Activated CD4-positive, CD25-positive, alpha-beta regulatory T cell treated with anti-CD3 and anti-CD28 coated beads, Interleukin-2, amount 50 U/mL, for 16 hours (primary cell): Measurements from ENCODE around the gene MSX2.

Experiments
- DNase-seq: peaks from one replicate; pipeline ENCODE4 v3.0.0-alpha.2; 2020; ENCODE audit warnings: low read depth, low spot score

The MSX2 gene

DNA sequence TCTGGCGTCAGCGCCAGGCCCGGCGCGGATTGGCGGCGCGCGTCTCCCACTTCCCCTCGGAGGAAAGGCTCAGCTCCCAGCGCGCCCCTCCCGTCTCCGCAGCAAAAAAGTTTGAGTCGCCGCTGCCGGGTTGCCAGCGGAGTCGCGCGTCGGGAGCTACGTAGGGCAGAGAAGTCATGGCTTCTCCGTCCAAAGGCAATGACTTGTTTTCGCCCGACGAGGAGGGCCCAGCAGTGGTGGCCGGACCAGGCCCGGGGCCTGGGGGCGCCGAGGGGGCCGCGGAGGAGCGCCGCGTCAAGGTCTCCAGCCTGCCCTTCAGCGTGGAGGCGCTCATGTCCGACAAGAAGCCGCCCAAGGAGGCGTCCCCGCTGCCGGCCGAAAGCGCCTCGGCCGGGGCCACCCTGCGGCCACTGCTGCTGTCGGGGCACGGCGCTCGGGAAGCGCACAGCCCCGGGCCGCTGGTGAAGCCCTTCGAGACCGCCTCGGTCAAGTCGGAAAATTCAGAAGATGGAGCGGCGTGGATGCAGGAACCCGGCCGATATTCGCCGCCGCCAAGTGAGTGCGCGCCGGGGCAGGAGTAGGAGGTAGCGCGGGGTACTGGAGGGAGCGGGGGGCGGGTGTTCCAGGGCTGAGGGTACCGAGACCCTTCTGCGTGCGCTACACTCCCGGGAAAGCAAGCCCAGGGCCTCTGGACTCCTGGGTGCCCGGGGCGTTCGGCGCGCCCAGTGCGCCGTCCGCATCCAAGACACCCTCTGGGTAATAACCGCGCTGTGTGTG is at the start of gene MSX2:
MSX2 (plus strand) TSS at position 99 of the 777 bp plus-strand sequence; CDS start at position 177, 78 bp downstream.
- DNase-seq, result no peak

DNA sequence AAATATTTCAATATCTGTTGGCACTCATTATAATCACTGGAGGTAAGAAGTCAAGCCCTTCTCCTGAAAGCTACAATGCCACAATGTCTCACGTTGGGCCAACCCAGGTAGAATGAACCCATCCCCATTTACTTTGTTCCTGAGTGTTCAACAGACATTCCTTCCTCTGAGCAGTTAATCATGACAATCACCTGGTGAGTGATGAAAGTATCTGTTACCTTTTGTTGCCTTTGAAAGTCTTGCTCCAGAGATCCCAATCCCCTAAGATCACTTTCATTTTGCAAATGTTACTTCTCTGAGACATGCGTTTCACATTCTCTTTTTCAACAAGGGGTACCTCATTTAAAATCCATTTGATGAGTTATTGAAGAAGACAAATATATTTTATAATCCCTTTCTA is 49.3 kb upstream of the MSX2 start:
- no peak for DNase-seq

DNA sequence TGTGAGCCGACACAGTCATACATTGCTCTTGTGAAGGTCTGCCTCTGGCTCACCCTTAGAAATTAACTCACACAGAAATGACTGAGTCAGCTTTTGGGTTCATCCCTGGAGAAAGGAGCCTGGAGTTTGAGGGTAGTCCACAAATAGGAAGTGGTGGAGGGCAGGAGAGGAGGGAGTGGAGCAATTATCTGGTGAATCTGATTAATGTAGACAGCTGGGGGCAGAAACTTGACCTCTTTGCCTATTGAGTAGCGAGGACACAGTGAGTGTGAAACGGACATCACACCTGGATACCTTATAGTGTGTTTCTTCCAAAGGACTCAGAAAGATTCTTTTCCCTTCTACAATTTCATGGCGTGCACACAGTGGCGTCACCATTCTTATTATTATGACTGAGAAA is 48.5 kb upstream of the MSX2 start:
- DNase-seq, result no peak

DNA sequence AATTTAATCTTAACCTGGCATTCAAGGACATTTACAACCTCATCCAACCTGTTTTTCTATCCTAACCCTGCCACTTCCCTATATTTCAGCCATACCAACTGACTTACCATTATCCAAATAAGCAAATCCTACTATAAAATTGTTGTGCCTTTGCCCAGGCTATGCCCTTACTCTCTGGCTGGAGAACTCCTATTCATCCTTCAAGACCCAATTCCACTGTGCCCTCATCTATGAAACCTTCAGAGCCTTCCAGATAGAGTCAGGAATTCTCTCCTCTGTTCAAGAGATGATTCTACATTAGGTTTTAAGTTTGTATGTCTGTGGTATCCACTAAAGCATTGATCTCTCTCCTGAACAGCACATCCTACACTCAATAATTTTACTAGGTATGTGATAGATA is 46.3 kb upstream of the MSX2 start:
- DNase-seq, result no peak

DNA sequence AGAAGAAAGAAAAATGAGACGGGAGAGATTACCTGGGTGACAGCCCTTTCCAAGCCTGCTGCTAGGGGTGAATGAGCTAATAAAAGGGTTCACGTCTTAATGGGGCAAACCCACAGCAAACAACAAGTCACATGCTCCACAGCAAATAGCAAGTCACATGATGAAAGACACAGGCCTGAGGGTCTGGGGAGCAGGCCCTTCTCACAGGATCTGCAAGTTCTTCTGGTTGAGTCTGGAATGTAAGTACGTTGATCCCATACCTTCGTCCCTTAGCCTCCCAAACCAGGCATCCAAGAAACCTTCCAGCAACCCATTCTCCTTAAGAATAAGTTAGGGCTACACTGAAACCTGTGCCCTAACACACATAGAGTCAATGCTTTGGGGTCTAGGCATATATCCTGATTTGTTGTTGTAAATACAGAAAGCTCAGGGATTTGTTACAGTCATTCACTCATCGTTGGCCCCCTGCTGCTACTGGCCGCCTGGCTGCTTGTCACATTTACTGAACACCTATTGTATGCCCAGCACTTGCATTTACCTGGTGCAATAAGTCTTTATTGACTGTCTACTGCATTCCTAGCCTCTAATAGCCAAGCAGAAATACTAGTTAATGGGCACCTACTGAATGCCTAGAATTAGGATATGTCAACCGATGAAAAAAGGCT is 43.3 kb upstream of the MSX2 start:
- DNase-seq, result no peak

DNA sequence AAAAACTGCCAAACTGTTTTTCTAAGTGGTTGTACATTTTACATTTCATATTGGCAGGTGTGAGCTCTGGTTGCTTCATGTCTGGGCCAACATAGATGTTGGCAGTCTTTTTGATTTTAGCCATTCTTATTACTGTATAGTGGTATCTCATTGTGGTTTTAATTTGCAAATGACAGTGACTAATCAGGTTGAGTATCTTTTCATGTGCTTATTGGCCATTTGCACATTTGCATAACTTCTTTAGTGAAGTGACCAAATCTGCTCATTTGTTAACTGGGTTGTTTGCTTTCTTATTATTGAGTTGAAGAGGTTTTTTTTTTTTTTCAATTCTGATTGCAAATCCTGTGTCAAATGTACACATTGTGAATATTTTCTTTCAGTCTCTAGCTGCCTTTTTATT is 36.9 kb upstream of the MSX2 start:
- no peak for DNase-seq

DNA sequence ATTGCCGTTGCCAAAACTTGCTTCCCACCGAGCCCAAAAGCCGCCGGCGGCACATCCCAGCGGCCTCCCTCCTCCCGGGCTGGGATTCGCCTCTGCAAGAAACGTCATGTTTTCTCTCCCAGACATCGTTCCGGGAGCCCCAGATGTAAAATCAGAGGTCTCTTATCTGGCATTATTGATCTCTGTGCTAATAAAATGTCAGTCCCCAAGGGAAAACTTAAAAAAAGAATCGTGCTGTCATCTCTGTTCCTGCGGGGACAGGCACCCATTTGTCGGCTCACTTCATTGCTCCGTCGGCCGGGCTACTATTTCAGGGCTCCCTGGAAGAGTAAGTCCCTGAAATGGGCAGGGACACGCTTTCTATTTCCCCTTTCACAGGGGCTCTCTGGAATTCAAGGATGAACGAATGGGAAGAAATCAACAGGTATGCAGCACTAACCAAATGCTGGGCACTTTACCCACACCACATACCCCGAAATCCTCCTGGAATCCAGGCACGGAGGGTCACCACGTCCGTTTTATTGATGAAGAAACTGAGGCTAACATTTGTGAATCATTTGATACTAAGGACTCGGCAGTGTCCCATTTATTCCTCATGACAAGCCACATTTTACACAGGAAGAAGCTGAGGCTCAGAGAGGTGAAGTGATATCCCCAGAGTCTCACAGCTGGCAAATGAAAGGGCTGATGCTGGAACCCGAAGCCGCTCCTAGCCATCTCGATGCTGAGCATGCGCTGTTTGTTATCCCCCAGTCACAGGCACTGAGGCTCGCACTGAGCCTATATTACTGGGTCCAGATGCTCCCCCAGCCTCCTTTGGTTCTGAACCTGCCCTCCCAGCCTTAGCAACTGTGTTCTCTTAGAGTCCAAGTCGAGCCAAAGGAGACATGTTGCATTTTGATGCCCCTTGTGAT is 35.7 kb upstream of the MSX2 start:
- DNase-seq, result no peak

DNA sequence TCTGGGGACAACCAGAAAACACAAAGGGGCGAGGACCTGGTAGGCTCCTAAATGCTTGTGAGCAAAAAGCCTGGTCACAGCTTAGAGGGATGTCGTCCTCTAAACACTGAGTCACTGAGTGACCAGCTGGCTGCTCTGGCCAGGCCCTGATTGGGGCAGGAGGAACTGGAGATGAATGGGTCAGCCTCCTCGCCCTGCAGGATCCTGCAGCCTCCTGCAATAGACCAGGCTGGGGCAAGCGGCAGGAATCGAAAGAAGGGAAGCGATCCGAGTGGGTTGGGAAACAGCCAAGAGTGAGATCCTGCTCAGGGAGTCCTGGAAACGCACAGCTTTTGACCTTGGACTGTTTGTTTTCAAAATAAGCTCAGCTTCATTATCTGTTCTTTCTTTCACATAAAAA is 34.1 kb upstream of the MSX2 start:
- DNase-seq, result no peak

DNA sequence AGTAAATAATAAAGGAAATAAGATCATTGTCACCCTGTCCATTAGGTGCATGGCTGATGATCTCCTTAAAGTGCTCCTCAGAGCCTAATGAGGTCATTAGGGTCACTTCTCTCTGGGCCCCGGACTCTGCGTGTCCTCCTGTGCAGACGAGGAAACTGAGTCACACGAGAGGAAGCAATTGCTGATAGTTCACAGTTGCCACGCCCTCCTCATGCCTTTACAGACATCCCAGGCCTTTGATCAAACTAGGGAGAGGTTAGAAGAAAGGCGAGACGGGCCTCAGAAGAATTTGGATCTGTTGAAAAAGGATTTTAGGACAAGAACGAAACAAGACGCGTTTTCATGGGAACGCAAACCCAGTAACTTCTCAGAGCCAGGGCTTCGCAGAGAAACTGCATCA is 32.0 kb upstream of the MSX2 start:
- DNase-seq, result no peak

DNA sequence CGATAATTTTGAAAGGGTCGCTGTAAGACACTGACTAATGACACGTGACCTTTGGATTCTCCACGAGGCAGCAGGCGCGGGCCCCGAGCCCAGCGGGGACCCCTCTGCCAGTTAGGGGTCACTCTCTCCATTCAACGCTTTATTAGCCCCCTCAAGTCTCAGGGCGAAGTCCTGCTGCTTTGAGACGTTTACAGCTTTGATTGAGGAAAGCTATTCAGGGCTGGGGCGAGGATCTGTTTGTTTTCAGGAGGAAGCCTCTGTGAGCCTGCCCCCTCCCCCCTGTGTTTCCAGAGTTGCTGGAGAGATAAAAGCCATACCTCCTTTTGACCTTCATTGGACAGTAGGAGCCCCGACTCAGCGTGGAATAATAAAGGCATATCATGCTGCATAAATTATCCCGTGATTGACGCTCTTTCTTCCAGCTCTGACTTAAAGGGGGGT is 31.4 kb upstream of the MSX2 start:
- DNase-seq, result no peak

DNA sequence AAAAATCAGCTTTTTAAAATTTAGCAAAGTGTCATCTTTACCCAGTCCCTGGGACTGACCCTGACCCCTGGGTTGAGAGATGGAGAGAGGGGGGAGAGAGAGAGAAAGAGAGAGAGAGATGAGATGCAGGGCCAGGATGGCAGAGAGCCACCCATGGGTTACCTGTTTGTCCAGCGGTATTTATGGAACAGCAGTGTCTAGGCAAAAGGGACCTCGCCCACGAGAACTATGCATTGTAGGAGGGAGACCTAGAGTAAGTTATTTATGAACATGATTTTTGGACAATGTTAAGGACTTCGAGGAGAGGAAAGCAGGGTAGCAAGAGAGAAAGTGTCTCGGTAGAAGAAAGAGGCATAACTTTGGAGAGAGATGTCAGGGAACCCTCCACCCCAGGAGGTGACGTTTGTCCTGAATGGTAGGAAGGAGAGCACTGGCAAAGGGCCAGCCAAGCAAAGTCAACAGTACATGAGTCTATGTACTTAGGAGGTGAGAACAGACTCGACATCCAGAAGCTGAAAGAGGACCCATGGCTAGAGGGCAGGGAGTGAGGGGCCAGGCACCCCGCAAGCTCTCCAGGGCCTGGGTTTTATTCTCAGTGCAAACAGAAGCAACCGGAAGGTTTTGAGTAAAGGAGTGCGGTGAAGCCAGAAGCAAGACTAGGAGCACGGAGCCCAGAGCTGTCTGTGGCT is 30.5 kb upstream of the MSX2 start:
- no peak for DNase-seq

DNA sequence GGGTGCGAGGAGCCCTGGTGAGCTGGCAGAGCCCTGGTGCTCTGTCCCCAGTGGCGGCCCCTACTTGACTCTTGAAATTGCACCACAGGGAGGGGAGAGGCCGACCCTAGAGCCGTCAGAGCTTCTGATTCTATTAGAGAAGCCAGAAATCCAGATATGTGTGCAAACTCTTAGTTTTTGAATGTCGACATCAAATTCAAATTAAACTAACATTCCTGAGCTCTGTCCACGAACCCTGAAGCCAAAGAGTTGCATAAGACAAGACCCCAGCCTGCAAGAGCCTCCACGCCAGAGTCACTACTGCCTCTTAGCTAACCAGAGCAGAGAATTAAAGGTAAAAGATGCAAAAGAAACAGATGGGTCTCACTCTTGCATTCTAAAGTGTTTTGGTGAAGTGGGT is 29.8 kb upstream of the MSX2 start:
- DNase-seq, result no peak

DNA sequence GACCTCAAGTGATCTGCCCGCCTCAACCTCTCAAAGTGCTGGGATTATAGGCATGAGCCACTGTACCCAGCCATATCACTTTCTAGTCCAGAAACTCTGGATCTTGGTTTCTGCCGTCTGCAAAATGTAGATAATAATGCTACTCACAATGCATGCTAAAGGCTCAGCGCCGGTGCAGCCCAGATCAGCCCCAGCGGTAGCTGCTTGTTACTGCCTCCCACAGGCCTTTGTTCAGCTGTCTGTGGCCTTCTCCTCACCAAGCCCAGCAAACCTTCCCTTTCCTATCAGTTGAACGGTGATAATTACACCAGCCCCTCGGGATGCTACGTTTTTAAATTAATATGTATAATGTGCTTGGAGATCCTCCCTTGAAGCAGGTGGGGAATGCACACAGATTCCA is 26.2 kb upstream of the MSX2 start:
- DNase-seq, result no peak

DNA sequence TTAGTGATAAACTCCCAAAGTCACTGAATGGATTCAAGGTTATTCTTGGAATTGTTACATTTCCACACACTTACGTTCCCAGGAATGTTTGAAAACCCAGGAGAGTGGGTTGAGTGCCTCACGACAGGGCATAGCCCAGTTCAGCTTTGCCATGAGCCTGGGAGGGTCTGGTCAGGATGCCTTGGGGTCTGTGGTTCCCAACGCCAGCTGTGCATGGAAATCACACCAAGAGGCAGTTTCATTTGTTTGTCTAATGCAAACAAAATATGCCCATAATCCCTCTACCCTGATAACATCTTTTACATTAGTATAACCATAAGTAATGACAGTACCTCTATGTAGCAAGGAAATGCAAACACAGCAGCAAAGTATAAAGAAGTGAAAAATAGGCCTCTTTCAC is 25.3 kb upstream of the MSX2 start:
- DNase-seq, result no peak

DNA sequence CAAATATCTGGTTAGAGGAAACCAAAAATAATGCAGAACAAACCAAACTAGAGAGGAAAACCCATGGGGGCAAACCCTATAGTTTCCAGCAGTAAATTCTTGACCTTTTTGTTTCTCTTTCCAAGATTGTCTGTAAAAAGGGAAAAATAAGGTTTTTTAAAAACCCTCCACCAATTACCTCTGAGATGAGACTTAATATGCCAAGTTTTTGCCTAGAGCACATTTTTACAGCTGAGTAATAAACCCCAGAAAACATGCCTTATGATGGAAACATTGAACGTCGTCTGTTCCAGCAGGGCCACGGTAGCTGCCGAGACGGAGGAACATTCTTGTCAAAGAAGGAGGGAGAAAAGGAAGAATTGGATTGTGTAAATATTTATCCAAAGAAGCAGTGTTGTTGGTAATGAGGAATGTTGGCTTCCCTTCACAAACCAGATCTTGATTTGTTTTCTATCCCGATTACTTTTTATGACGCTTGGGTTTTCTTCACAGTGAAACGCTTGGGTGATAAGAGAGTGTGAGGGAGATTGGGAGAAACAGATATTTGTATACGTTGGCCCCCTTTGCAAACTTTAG is 17.3 kb upstream of the MSX2 start:
- DNase-seq, result no peak

DNA sequence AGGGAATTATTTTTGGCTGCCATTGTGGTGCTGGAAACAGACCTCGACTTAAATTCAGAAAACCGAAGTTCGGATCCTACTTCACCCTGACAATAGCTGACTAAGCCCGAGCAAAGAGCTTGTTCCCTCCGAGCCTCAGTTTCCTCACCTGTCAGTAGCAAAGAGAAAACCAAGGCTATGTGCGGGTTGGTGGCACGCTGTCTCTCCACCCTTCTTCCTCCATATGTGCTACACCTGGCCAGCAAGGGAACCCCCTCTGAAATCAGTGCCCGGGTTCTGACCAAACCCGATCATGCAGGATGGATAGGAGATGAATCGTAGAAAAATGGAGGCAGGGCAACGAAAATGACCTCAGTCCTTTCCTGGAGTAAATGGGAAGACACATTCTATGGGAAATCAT is 16.7 kb upstream of the MSX2 start:
- DNase-seq, result no peak

DNA sequence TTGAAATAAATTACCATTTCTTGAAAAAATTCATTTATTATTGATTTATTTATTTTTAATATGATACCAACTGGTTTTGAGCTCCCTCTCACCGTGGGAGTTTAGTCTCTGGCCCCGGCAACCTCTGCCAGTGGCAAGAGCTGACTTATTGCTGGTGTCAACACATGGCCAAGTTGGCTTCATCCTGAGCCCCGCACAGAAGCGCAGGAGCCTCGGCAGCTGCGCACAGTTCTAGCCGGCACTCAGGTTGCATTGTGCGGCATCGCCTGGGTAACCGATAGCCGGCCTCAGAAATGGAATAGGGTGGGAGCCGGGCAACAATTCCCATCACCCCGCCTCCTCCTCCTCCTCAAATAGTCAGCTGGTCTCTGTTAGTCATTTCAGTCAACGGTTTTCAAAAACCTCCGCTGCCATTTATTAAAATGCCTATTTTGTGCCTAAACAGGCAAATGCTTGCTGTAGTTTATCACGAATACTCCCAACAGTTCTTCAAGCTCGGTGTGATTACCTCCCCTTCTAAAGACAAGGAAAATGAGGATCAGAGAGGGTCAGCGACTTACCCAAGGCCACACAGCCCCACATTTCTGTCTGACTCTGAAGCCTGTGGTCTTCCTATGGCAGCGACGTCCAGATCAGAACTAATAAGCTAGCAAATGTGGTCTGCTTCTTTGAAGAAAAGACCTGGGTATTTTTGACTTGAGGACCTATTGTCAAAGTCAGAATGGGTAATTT is 15.7 kb upstream of the MSX2 start:
- no peak for DNase-seq

DNA sequence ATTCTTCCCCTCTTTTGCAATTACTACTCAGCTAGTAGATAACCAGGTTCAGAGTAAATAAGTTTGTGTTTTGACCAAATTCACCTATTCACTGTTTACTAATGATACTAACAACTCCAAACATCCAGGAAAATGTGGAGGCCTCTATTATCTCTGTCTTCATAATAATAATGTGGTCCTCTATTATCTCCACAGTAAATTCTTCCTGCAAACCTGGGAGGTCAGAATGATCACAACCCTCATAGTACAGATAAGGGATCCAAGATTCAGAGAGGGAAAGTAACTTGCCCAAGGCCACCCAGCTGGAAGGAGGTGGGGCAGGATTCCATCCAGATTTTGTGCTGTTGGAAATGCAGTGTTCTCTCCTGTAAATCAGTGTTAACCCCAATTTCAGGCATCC is 9.6 kb upstream of the MSX2 start:
- DNase-seq, result no peak

DNA sequence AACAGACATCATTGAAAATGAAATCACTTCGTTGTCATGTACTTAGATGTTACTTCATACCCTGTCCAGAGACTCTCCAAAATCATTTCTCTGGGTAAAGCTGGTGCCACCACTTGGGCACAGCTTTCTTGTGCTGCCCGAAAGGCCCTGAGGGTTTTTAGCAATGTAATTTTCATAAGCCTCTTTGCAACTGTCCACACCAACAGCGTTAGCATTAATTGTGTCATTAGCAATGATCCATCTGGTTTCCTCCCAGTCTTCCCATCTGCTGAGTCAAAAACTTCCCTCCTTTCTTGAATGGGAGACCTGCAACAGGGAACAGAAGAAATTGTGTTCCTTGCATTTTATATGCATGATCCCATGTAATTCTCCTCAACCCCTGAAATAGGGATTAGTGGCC is 8.6 kb upstream of the MSX2 start:
- no peak for DNase-seq

DNA sequence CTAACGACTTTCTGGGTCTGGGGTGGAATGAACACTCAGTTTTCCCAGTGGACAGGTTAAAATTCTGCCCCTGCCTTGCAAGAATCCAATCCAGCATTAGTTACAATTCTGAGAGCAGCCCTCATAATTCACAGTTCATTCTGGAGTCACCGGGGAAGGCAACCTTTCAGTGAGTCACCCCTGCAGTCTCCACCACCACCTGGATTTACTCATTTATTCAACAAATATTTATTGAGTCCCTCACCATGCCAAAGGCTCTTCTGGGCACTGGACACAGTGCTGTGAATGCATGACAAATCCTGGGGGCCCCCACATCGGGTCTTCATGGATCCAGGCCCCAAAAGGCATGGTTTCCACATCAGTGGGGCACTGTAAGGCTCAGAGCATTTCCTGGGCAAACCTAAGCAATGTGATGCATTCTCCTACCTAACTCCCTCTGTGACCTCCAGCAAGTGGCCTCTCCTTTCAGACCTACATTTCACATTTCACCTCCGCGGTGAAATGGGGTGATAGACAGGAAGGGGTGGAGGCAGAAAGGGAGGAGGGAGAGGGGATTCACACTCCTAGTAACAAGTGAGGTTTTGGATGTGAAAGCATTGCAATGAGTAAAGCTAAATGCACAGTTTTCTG is 6.4 kb upstream of the MSX2 start:
- no peak for DNase-seq
